OCI-LY1 (cell line): ENCODE data around the gene XIRP2.

Experiments used
- H2AFZ ChIP-seq: fragments of 200-600 bp; sonication (generic), shearing (Covaris generic); 2 replicates; pipeline ENCODE4 v1.6.0; 2014; ENCODE audit warnings: antibody characterized with exemption, mild to moderate bottlenecking, low read length
- H3F3A ChIP-seq: fragments of 200-600 bp; sonication (generic), shearing (Covaris generic); 2 replicates; pipeline ENCODE4 v1.6.0; 2014; ENCODE audit warnings: mild to moderate bottlenecking, antibody characterized with exemption, low read length, moderate library complexity; ENCODE audit not compliant: insufficient read depth
- H3K27ac ChIP-seq: fragments of 200-600 bp; sonication (generic); 2 replicates; pipeline ENCODE4 v1.5.1; 2014; ENCODE audit warnings: low read length, mixed run types, mild to moderate bottlenecking, low read depth; ENCODE audit not compliant: poor library complexity, severe bottlenecking
- H3K27me3 ChIP-seq: fragments of 200-600 bp; sonication (generic); 2 replicates; pipeline ENCODE4 v1.6.0; 2014; ENCODE audit warnings: antibody characterized with exemption, mild to moderate bottlenecking, low read length, moderate library complexity; ENCODE audit not compliant: insufficient read depth
- H3K36me3 ChIP-seq: fragments of 200-600 bp; sonication (generic); 2 replicates; pipeline ENCODE4 v1.6.1; 2014; ENCODE audit warnings: mild to moderate bottlenecking, antibody characterized with exemption, low read length, moderate library complexity, mixed read lengths; ENCODE audit not compliant: insufficient read depth
- H3K4me1 ChIP-seq: fragments of 200-600 bp; sonication (generic); 2 replicates; pipeline ENCODE4 v1.5.1; 2014; ENCODE audit warnings: mild to moderate bottlenecking, low read length, moderate library complexity; ENCODE audit not compliant: insufficient read depth, severe bottlenecking
- H3K4me2 ChIP-seq: fragments of 200-600 bp; sonication (generic), shearing (Covaris generic); 2 replicates; pipeline ENCODE4 v1.6.1; 2014; ENCODE audit warnings: low read length
- H3K4me3 ChIP-seq: fragments of 200-600 bp; sonication (generic); 2 replicates; pipeline ENCODE4 v1.5.1; 2014; ENCODE audit warnings: low read length, low read depth, mild to moderate bottlenecking, mixed read lengths; ENCODE audit not compliant: poor library complexity, severe bottlenecking
- H3K79me2 ChIP-seq: fragments of 200-600 bp; shearing (Covaris generic); 2 replicates; pipeline ENCODE4 v1.6.1; 2016; ENCODE audit warnings: mixed run types, low read length, mixed read lengths; ENCODE audit not compliant: insufficient read depth
- H3K9ac ChIP-seq: fragments of 200-600 bp; sonication (generic), shearing (Covaris generic); 2 replicates; pipeline ENCODE4 v1.6.1; 2014; ENCODE audit warnings: mild to moderate bottlenecking, low read length, mixed read lengths
- H3K9me2 ChIP-seq: fragments of 200-600 bp; sonication (generic), shearing (Covaris generic); 2 replicates; pipeline ENCODE4 v1.6.1; 2014; ENCODE audit warnings: low read depth, mild to moderate bottlenecking, low read length, mixed read lengths
- H3K9me3 ChIP-seq: fragments of 200-600 bp; shearing (Covaris generic); 2 replicates; pipeline ENCODE4 v1.6.1; 2014; ENCODE audit warnings: low read length, mixed read lengths
- H4K20me1 ChIP-seq: fragments of 200-600 bp; sonication (generic), shearing (Covaris generic); 2 replicates; pipeline ENCODE4 v1.6.0; 2016; ENCODE audit warnings: mild to moderate bottlenecking, low read length; ENCODE audit not compliant: insufficient read depth
- EZH2 ChIP-seq: fragments of 200-600 bp; sonication (generic), shearing (Covaris generic); IDR thresholded peaks from 2 replicates; pipeline ENCODE4 v1.8.0; 2017; ENCODE audit warnings: borderline replicate concordance, mixed run types, mild to moderate bottlenecking, antibody characterized with exemption, low read length, moderate library complexity, mixed read lengths
- TF ChIP-seq, protein P1 (sequence below): fragments of 200-600 bp; sonication (generic), shearing (Covaris generic); IDR thresholded peaks from 2 replicates; pipeline ENCODE4 v1.5.1; 2017; ENCODE audit warnings: mild to moderate bottlenecking, antibody characterized with exemption, low read length, moderate library complexity, mixed read lengths

XIRP2 gene

DNA sequence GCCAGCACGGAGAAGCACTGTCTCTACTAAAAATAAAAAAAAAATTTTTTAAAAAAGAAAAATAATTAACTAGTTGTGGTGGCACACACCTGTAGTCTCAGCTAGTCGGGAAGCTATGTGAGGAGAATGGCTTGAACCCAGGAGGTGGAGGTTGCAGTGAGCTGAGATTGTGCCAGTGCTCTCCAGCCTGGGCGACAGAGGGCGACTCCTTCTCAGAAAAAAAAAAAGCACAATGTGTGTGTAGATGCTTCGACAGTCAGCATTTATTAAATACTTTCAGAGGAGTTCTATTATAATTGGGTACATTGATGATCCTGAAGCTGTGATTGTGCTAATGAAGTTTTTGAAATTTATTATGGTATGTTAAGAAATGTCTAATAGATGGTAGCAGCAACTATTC lies 46.5 kb downstream of the XIRP2 start:
- no peaks in the 10 kb centered on the region for H3K36me3 ChIP-seq
- H4K20me1 ChIP-seq: no peaks in the 10 kb centered on the region
- H3K27me3 ChIP-seq: no peaks in the 10 kb centered on the region
- no peak overlapping the region for H3K27ac ChIP-seq
- no peaks in the 10 kb centered on the region for H3F3A ChIP-seq
- no peak overlapping the region for H3K4me3 ChIP-seq
- H3K9ac ChIP-seq: no peak overlapping the region
- H3K79me2 ChIP-seq: no peaks in the 10 kb centered on the region
- H3K9me2 ChIP-seq: no peaks in the 10 kb centered on the region
- H3K4me2 ChIP-seq: no peak overlapping the region
- no peaks in the 10 kb centered on the region for H3K4me1 ChIP-seq
- no peak overlapping the region for H2AFZ ChIP-seq
- TF ChIP-seq, protein P1, sequence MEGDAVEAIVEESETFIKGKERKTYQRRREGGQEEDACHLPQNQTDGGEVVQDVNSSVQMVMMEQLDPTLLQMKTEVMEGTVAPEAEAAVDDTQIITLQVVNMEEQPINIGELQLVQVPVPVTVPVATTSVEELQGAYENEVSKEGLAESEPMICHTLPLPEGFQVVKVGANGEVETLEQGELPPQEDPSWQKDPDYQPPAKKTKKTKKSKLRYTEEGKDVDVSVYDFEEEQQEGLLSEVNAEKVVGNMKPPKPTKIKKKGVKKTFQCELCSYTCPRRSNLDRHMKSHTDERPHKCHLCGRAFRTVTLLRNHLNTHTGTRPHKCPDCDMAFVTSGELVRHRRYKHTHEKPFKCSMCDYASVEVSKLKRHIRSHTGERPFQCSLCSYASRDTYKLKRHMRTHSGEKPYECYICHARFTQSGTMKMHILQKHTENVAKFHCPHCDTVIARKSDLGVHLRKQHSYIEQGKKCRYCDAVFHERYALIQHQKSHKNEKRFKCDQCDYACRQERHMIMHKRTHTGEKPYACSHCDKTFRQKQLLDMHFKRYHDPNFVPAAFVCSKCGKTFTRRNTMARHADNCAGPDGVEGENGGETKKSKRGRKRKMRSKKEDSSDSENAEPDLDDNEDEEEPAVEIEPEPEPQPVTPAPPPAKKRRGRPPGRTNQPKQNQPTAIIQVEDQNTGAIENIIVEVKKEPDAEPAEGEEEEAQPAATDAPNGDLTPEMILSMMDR: 0 out of 2 replicates have a peak, but pooled peaks have one; percentile 7
- no peak for TF ChIP-seq EZH2
- H3K9me3 ChIP-seq: no peaks in the 10 kb centered on the region

- Histone ChIP-seq H3K36me3 (no peaks in the 10 kb centered on the region), H3K4me2 (no peak overlapping the region)
Observed at GRCh38 chr2:166942377-166942776, 54.1 kb downstream of the XIRP2 start.

DNA sequence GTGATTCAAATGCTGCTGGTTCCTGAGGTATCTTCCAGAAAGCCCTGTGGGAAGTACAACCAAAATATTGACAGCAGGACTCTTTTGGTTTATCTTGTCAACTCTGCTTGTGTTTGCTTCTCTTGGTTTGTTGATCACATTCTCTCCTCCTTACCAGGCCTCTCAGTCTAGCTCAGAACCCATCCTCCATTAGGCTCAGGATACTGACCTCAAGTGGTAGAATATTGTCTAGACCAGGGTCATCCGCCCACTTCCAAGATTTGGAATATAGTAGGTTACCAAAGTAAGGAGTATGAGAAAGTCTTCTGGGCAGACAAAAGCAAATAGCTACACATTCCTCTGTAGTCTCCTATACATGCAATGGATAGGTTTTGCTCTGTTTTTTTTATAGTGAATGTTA lies 56.6 kb downstream of the XIRP2 start:
- H3K36me3 ChIP-seq: no peaks in the 10 kb centered on the region
- H3K4me1 ChIP-seq: no peaks in the 10 kb centered on the region
- TF ChIP-seq, protein P1: no peak
- TF ChIP-seq EZH2: no peak
- no peak overlapping the region for H3K27ac ChIP-seq
- H3K9ac ChIP-seq: no peak overlapping the region
- no peaks in the 10 kb centered on the region for H3K27me3 ChIP-seq
- no peaks in the 10 kb centered on the region for H4K20me1 ChIP-seq
- no peaks in the 10 kb centered on the region for H3K79me2 ChIP-seq
- no peak overlapping the region for H3K4me3 ChIP-seq
- no peaks in the 10 kb centered on the region for H3K9me2 ChIP-seq
- H2AFZ ChIP-seq: no peak overlapping the region
- no peaks in the 10 kb centered on the region for H3K9me3 ChIP-seq
- no peaks in the 10 kb centered on the region for H3F3A ChIP-seq
- H3K4me2 ChIP-seq: no peak overlapping the region

More at GRCh38 chr2:166942377-166942776, 54.1 kb downstream of the XIRP2 start:
- H3F3A ChIP-seq: no peaks in the 10 kb centered on the region
- H3K79me2 ChIP-seq: no peaks in the 10 kb centered on the region
- no peaks in the 10 kb centered on the region for H3K9me2 ChIP-seq
- no peaks in the 10 kb centered on the region for H4K20me1 ChIP-seq
- no peak overlapping the region for H2AFZ ChIP-seq
- no peak overlapping the region for H3K27ac ChIP-seq
- no peaks in the 10 kb centered on the region for H3K27me3 ChIP-seq
- no peak overlapping the region for H3K9ac ChIP-seq
- no peaks in the 10 kb centered on the region for H3K9me3 ChIP-seq
- no peak overlapping the region for H3K4me3 ChIP-seq
- H3K4me1 ChIP-seq: no peaks in the 10 kb centered on the region
- TF ChIP-seq EZH2: no peak

GRCh38 chr2:166957686-166958085 lies 69.4 kb downstream of the XIRP2 start:
- Histone ChIP-seq H3K9me3 (no peaks in the 10 kb centered on the region), H3K36me3 (no peaks in the 10 kb centered on the region), H3K4me2 (no peak overlapping the region), H3K27ac (no peak overlapping the region), H4K20me1 (no peaks in the 10 kb centered on the region), H3K4me3 (no peak overlapping the region), H2AFZ (no peak overlapping the region), H3K4me1 (no peaks in the 10 kb centered on the region), H3K79me2 (no peaks in the 10 kb centered on the region), H3K9me2 (no peaks in the 10 kb centered on the region), H3F3A (no peaks in the 10 kb centered on the region), H3K27me3 (no peaks in the 10 kb centered on the region), H3K9ac (no peak overlapping the region)
- TF ChIP-seq, protein P1: no peak
- TF ChIP-seq EZH2: no peak
